GM23248 (cell line): ENCODE data around the gene QPRT.

Experiments
- EZH2 ChIP-seq: fragments of 200-600 bp; sonication (generic); IDR thresholded peaks from 2 replicates; pipeline ENCODE4 v1.6.1; 2018; ENCODE audit warnings: antibody characterized with exemption, mild to moderate bottlenecking; ENCODE audit not compliant: insufficient read depth, poor library complexity, severe bottlenecking
- EZH2phosphoT487 ChIP-seq: fragments of 200-600 bp; sonication (generic); IDR thresholded peaks from 2 replicates; pipeline ENCODE4 v1.6.1; 2018; ENCODE audit warnings: antibody characterized with exemption, moderate library complexity, mild to moderate bottlenecking, low read depth; ENCODE audit not compliant: insufficient read depth

DNA sequence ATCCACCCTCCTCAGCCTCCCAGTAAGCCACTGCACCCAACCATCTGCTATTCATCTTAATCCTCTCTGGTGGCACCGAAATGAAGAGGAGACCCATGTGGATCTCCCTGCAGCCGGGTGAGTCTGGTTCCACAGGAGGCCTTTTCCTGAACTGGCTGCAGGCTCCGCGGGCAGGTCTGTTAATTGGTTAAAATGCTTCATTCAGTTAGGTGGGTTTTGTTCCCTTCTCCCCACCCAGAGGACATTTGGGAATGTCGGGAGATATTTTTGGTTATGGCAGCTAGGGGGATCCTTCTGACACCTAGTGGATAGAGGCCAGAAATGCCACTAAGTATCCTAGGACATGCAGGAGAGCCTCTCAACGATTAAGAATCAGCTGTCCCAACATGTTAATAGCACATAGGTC lies 50.1 kb downstream of the QPRT start:
- TF ChIP-seq EZH2phosphoT487 (no peak), EZH2 (no peak)
